Raji (cell line): Measurements from ENCODE around the gene TRIM32.

Experiments
- POLR2A ChIP-seq: IDR thresholded peaks from 2 replicates; pipeline ENCODE4 v1.6.1; 2011; ENCODE audit warnings: low read depth, low read length, control low read depth; ENCODE audit not compliant: insufficient read depth

The TRIM32 gene

GRCh38 chr9:116713271-116713670, 26.2 kb downstream of the TRIM32 start:
- no peak for TF ChIP-seq POLR2A

GRCh38 chr9:116715751-116716150, 28.6 kb downstream of the TRIM32 start:
- no peak for TF ChIP-seq POLR2A

- TF ChIP-seq POLR2A: no peak
Observed at GRCh38 chr9:116716438-116716837, 29.3 kb downstream of the TRIM32 start.

- TF ChIP-seq POLR2A: no peak
Observed at GRCh38 chr9:116717150-116717549, 30.0 kb downstream of the TRIM32 start.

- no peak for TF ChIP-seq POLR2A
Observed at GRCh38 chr9:116718111-116718510, 31.0 kb downstream of the TRIM32 start.

- no peak for TF ChIP-seq POLR2A
Observed at GRCh38 chr9:116720111-116720510, 33.0 kb downstream of the TRIM32 start.

GRCh38 chr9:116721411-116721810, 34.3 kb downstream of the TRIM32 start:
- no peak for TF ChIP-seq POLR2A

GRCh38 chr9:116721944-116722343, 34.8 kb downstream of the TRIM32 start:
- TF ChIP-seq POLR2A: no peak

GRCh38 chr9:116724123-116724522, 37.0 kb downstream of the TRIM32 start:
- TF ChIP-seq POLR2A: no peak

GRCh38 chr9:116726602-116727001, 39.5 kb downstream of the TRIM32 start:
- TF ChIP-seq POLR2A: no peak

- no peak for TF ChIP-seq POLR2A
Observed at GRCh38 chr9:116733010-116733641, 46.0 kb downstream of the TRIM32 start.

- no peak for TF ChIP-seq POLR2A
Observed at GRCh38 chr9:116736399-116737151, 49.5 kb downstream of the TRIM32 start.

GRCh38 chr9:116737152-116737546, 50.0 kb downstream of the TRIM32 start:
- TF ChIP-seq POLR2A: no peak

GRCh38 chr9:116741086-116741740, 54.1 kb downstream of the TRIM32 start:
- no peak for TF ChIP-seq POLR2A

- no peak for TF ChIP-seq POLR2A
Observed at GRCh38 chr9:116741742-116742141, 54.6 kb downstream of the TRIM32 start.

- TF ChIP-seq POLR2A: no peak
Observed at GRCh38 chr9:116749176-116749575, 62.1 kb downstream of the TRIM32 start.

GRCh38 chr9:116749772-116750171, 62.7 kb downstream of the TRIM32 start:
- no peak for TF ChIP-seq POLR2A

GRCh38 chr9:116750510-116750909, 63.4 kb downstream of the TRIM32 start:
- TF ChIP-seq POLR2A: no peak
